Iris pigment epithelial cell (primary cell): Measurements from ENCODE around the gene PICK1.

Experiments used
- DNase-seq: peaks from one replicate; pipeline ENCODE4 v3.0.0-alpha.2; 2011; ENCODE audit warnings: low read depth

Gene PICK1

GRCh38 chr22:38056969-38057891 lies at the start of gene PICK1:
TSS of gene PICK1 (plus strand) at chr22:38057404. CDS start at chr22:38057810, 406 bp downstream.
- DNase-seq: peak; percentile 92

GRCh38 chr22:38009000-38009806 lies 48.0 kb upstream of the PICK1 start:
- DNase-seq: no peak

GRCh38 chr22:38012604-38013072 lies 44.6 kb upstream of the PICK1 start:
- DNase-seq: peak; percentile 65

GRCh38 chr22:38014083-38014482 lies 43.1 kb upstream of the PICK1 start:
- DNase-seq: no peak

- peak; percentile 27 for DNase-seq
These were observed 40.7 kb upstream of the PICK1 start for GRCh38 chr22:38016182-38017151.

GRCh38 chr22:38017272-38017920 lies 39.8 kb upstream of the PICK1 start:
- peak; percentile 55 for DNase-seq

- DNase-seq: no peak
These were observed 39.0 kb upstream of the PICK1 start for GRCh38 chr22:38017939-38018885.

- no peak for DNase-seq
These were observed 38.0 kb upstream of the PICK1 start for GRCh38 chr22:38018938-38019827.

- no peak for DNase-seq
These were observed 36.0 kb upstream of the PICK1 start for GRCh38 chr22:38021206-38021605.

- DNase-seq: no peak
These were observed 34.2 kb upstream of the PICK1 start for GRCh38 chr22:38023045-38023444.

- DNase-seq: no peak
These were observed 31.7 kb upstream of the PICK1 start for GRCh38 chr22:38025514-38025913.

GRCh38 chr22:38026130-38027111 lies 30.8 kb upstream of the PICK1 start:
- DNase-seq: no peak

- DNase-seq: no peak
These were observed 29.7 kb upstream of the PICK1 start for GRCh38 chr22:38027487-38027886.

- DNase-seq: no peak
These were observed 28.7 kb upstream of the PICK1 start for GRCh38 chr22:38028344-38029130.

GRCh38 chr22:38029370-38029769 lies 27.8 kb upstream of the PICK1 start:
- DNase-seq: no peak

- DNase-seq: no peak
These were observed 27.3 kb upstream of the PICK1 start for GRCh38 chr22:38029901-38030300.
